SK-N-SH treated with all-trans-retinoic acid at 6 μM for 48 hours (cell line): ENCODE data around the gene C2orf81.

Source experiments
- ATAC-seq: fragments of 200-7000 bp; cut with Tn5 transposase; 3 replicates; pipeline ENCODE4 v1.9.1; 2020; ENCODE audit warnings: mild to moderate bottlenecking, moderate library complexity
- ARNTL ChIP-seq: fragments of 450-650 bp; formaldehyde crosslinking; IDR thresholded peaks from 2 replicates; pipeline ENCODE4 v1.5.0; 2020; ENCODE audit warnings: low read depth, mild to moderate bottlenecking, moderate library complexity, borderline replicate concordance
- CSDC2 ChIP-seq: fragments of 250-450 bp; sonication (Bioruptor Pico); IDR thresholded peaks from 2 replicates; pipeline ENCODE4 v1.5.0; 2020; ENCODE audit warnings: mild to moderate bottlenecking, moderate library complexity
- ESRRG ChIP-seq: fragments of 250-450 bp; sonication (Bioruptor Pico); IDR thresholded peaks from 2 replicates; pipeline ENCODE4 v1.6.1; 2021; ENCODE audit warnings: mild to moderate bottlenecking
- GLIS3 ChIP-seq: fragments of 250-450 bp; sonication (Bioruptor Pico); IDR thresholded peaks from 2 replicates; pipeline ENCODE4 v1.5.0; 2020; ENCODE audit warnings: mild to moderate bottlenecking, moderate library complexity
- ISL1 ChIP-seq: fragments of 250-450 bp; sonication (Bioruptor Pico); IDR thresholded peaks from 2 replicates; pipeline ENCODE4 v2.1.2; 2022; ENCODE audit warnings: mild to moderate bottlenecking, moderate library complexity
- OSR1 ChIP-seq: fragments of 250-450 bp; sonication (Bioruptor Pico); IDR thresholded peaks from 2 replicates; pipeline ENCODE4 v1.8.0; 2022; ENCODE audit warnings: moderate library complexity, mild to moderate bottlenecking, inconsistent platforms
- RARB ChIP-seq: fragments of 250-450 bp; sonication (Bioruptor Pico); IDR thresholded peaks from 2 replicates; pipeline ENCODE4 v1.8.0; 2021; ENCODE audit warnings: mild to moderate bottlenecking, moderate library complexity
- SNAI2 ChIP-seq: fragments of 250-450 bp; sonication (Bioruptor Pico); IDR thresholded peaks from 2 replicates; pipeline ENCODE4 v1.5.0; 2020; ENCODE audit warnings: mild to moderate bottlenecking, moderate library complexity
- TCF4 ChIP-seq: fragments of 250-450 bp; sonication (Bioruptor Pico); IDR thresholded peaks from 2 replicates; pipeline ENCODE4 v1.8.0; 2021; ENCODE audit warnings: mild to moderate bottlenecking, moderate library complexity, borderline replicate concordance
- TOX ChIP-seq: fragments of 250-450 bp; sonication (Bioruptor Pico); IDR thresholded peaks from 2 replicates; pipeline ENCODE4 v1.8.0; 2021; ENCODE audit warnings: mild to moderate bottlenecking, moderate library complexity, borderline replicate concordance
- ZC3H10 ChIP-seq: fragments of 250-450 bp; sonication (Bioruptor Pico); IDR thresholded peaks from 2 replicates; pipeline ENCODE4 v1.5.1; 2021; ENCODE audit warnings: mild to moderate bottlenecking, moderate library complexity
- ZFP3 ChIP-seq: fragments of 250-450 bp; sonication (Bioruptor Pico); IDR thresholded peaks from 2 replicates; pipeline ENCODE4 v1.5.0; 2020; ENCODE audit warnings: mild to moderate bottlenecking, moderate library complexity
- ZFP30 ChIP-seq: fragments of 450-650 bp; formaldehyde crosslinking; IDR thresholded peaks from 2 replicates; pipeline ENCODE4 v1.5.0; 2022; ENCODE audit warnings: mild to moderate bottlenecking, moderate library complexity
- ZNF565 ChIP-seq: fragments of 450-650 bp; formaldehyde crosslinking; conservative IDR thresholded peaks from 2 replicates; pipeline ENCODE4 v1.5.0; 2020; ENCODE audit warnings: low read depth, mild to moderate bottlenecking, moderate library complexity
- ZNF70 ChIP-seq: fragments of 450-650 bp; formaldehyde crosslinking; IDR thresholded peaks from 2 replicates; pipeline ENCODE4 v1.5.0; 2020; ENCODE audit warnings: mild to moderate bottlenecking, moderate library complexity
- TF ChIP-seq, protein P1 (sequence below): fragments of 250-450 bp; sonication (Bioruptor Pico); IDR thresholded peaks from 2 replicates; pipeline ENCODE4 v1.5.1; 2021; ENCODE audit warnings: mild to moderate bottlenecking, moderate library complexity
- TF ChIP-seq, protein P2 (sequence below): fragments of 250-450 bp; sonication (Bioruptor Pico); IDR thresholded peaks from 2 replicates; pipeline ENCODE4 v1.5.0; 2020; ENCODE audit warnings: mild to moderate bottlenecking, moderate library complexity
- TF ChIP-seq, protein P3 (sequence below): fragments of 250-450 bp; sonication (Bioruptor Pico); IDR thresholded peaks from 2 replicates; pipeline ENCODE4 v1.8.0; 2020; ENCODE audit warnings: mild to moderate bottlenecking, moderate library complexity, borderline replicate concordance
- TF ChIP-seq, protein P4 (sequence below): fragments of 250-450 bp; sonication (Bioruptor Pico); IDR thresholded peaks from 2 replicates; pipeline ENCODE4 v1.8.0; 2021; ENCODE audit warnings: low read depth, mild to moderate bottlenecking, moderate library complexity, borderline replicate concordance
- TF ChIP-seq, protein P5 (sequence below): fragments of 250-450 bp; sonication (Bioruptor Pico); IDR thresholded peaks from 2 replicates; pipeline ENCODE4 v1.5.1; 2020; ENCODE audit warnings: low read depth, mild to moderate bottlenecking, moderate library complexity

C2orf81 gene

DNA sequence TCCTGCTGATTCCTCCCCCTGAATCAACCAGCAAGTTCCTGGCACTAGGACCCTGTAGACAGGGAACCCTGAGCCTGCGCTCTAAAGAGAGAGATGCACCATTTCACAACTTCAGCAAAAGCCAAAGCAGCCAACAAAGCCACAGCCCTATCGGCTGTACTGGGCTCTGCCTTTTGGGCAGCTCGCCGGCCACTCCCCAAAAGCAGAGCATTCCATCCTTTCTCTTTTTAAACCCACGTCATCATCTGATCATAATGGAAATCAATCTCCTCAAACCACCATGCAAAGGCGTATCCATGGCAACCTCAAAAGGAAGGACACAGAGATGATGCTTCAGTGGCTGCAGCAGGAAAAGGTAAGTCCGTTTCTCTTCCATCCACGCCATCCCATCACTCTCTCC, 36.0 kb downstream of the C2orf81 start:
- no peak for ATAC-seq
- TF ChIP-seq GLIS3: no peak
- TF ChIP-seq TOX (CRISPR knock-in tag): no peak
- no peak for TF ChIP-seq ESRRG (CRISPR knock-in tag)
- no peak for TF ChIP-seq ZC3H10 (CRISPR knock-in tag)
- TF ChIP-seq ISL1 (CRISPR knock-in tag): no peak
- TF ChIP-seq, protein P1, sequence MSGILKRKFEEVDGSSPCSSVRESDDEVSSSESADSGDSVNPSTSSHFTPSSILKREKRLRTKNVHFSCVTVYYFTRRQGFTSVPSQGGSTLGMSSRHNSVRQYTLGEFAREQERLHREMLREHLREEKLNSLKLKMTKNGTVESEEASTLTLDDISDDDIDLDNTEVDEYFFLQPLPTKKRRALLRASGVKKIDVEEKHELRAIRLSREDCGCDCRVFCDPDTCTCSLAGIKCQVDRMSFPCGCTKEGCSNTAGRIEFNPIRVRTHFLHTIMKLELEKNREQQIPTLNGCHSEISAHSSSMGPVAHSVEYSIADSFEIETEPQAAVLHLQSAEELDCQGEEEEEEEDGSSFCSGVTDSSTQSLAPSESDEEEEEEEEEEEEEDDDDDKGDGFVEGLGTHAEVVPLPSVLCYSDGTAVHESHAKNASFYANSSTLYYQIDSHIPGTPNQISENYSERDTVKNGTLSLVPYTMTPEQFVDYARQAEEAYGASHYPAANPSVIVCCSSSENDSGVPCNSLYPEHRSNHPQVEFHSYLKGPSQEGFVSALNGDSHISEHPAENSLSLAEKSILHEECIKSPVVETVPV (CRISPR knock-in tag): no peak
- no peak for TF ChIP-seq RARB (CRISPR knock-in tag)
- TF ChIP-seq ZNF70: no peak
- no peak for TF ChIP-seq ZFP3
- no peak for TF ChIP-seq SNAI2 (CRISPR knock-in tag)
- no peak for TF ChIP-seq ZFP30
- no peak for TF ChIP-seq ZNF565 (CRISPR knock-in tag)
- TF ChIP-seq, protein P2, sequence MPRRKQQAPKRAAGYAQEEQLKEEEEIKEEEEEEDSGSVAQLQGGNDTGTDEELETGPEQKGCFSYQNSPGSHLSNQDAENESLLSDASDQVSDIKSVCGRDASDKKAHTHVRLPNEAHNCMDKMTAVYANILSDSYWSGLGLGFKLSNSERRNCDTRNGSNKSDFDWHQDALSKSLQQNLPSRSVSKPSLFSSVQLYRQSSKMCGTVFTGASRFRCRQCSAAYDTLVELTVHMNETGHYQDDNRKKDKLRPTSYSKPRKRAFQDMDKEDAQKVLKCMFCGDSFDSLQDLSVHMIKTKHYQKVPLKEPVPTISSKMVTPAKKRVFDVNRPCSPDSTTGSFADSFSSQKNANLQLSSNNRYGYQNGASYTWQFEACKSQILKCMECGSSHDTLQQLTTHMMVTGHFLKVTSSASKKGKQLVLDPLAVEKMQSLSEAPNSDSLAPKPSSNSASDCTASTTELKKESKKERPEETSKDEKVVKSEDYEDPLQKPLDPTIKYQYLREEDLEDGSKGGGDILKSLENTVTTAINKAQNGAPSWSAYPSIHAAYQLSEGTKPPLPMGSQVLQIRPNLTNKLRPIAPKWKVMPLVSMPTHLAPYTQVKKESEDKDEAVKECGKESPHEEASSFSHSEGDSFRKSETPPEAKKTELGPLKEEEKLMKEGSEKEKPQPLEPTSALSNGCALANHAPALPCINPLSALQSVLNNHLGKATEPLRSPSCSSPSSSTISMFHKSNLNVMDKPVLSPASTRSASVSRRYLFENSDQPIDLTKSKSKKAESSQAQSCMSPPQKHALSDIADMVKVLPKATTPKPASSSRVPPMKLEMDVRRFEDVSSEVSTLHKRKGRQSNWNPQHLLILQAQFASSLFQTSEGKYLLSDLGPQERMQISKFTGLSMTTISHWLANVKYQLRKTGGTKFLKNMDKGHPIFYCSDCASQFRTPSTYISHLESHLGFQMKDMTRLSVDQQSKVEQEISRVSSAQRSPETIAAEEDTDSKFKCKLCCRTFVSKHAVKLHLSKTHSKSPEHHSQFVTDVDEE (CRISPR knock-in tag): no peak
- TF ChIP-seq, protein P3, sequence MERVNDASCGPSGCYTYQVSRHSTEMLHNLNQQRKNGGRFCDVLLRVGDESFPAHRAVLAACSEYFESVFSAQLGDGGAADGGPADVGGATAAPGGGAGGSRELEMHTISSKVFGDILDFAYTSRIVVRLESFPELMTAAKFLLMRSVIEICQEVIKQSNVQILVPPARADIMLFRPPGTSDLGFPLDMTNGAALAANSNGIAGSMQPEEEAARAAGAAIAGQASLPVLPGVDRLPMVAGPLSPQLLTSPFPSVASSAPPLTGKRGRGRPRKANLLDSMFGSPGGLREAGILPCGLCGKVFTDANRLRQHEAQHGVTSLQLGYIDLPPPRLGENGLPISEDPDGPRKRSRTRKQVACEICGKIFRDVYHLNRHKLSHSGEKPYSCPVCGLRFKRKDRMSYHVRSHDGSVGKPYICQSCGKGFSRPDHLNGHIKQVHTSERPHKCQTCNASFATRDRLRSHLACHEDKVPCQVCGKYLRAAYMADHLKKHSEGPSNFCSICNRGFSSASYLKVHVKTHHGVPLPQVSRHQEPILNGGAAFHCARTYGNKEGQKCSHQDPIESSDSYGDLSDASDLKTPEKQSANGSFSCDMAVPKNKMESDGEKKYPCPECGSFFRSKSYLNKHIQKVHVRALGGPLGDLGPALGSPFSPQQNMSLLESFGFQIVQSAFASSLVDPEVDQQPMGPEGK: no peak
- no peak for TF ChIP-seq CSDC2 (CRISPR knock-in tag)
- TF ChIP-seq ARNTL (CRISPR knock-in tag): no peak
- no peak for TF ChIP-seq OSR1 (CRISPR knock-in tag)

DNA sequence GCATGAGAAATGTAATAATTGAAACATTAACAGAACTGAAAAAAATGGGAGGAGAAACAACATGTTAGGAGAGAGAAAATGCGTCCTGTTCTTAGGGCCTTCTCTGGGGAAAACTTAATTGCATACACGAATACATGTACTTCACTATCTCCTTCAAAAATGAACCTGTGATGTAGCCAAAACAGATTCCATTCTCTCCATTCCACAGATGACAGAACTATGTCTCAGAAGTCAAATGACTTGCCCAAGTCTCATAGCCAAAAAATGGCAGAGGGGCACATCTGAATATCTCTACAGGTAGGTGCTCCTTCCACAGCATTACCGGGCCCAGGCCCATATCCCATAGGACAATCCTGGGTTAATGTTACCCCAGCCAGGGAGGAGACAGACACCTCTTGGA, 37.4 kb downstream of the C2orf81 start:
- TF ChIP-seq, protein P4, sequence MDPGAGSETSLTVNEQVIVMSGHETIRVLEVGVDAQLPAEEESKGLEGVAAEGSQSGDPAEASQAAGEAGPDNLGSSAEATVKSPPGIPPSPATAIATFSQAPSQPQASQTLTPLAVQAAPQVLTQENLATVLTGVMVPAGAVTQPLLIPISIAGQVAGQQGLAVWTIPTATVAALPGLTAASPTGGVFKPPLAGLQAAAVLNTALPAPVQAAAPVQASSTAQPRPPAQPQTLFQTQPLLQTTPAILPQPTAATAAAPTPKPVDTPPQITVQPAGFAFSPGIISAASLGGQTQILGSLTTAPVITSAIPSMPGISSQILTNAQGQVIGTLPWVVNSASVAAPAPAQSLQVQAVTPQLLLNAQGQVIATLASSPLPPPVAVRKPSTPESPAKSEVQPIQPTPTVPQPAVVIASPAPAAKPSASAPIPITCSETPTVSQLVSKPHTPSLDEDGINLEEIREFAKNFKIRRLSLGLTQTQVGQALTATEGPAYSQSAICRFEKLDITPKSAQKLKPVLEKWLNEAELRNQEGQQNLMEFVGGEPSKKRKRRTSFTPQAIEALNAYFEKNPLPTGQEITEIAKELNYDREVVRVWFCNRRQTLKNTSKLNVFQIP (CRISPR knock-in tag): no peak
- TF ChIP-seq SNAI2 (CRISPR knock-in tag) (no peak), ZC3H10 (CRISPR knock-in tag) (no peak), ESRRG (CRISPR knock-in tag) (no peak), TOX (CRISPR knock-in tag) (no peak), ARNTL (CRISPR knock-in tag) (no peak), RARB (CRISPR knock-in tag) (no peak), TCF4 (CRISPR knock-in tag) (no peak), ZNF70 (no peak), ISL1 (CRISPR knock-in tag) (no peak), ZFP30 (no peak), ZNF565 (CRISPR knock-in tag) (no peak)
- TF ChIP-seq, protein P2 (CRISPR knock-in tag): no peak
- TF ChIP-seq, protein P5, sequence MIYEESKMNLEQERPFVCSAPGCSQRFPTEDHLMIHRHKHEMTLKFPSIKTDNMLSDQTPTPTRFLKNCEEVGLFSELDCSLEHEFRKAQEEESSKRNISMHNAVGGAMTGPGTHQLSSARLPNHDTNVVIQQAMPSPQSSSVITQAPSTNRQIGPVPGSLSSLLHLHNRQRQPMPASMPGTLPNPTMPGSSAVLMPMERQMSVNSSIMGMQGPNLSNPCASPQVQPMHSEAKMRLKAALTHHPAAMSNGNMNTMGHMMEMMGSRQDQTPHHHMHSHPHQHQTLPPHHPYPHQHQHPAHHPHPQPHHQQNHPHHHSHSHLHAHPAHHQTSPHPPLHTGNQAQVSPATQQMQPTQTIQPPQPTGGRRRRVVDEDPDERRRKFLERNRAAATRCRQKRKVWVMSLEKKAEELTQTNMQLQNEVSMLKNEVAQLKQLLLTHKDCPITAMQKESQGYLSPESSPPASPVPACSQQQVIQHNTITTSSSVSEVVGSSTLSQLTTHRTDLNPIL (CRISPR knock-in tag): no peak
- TF ChIP-seq, protein P3: no peak
- TF ChIP-seq, all 23 proteins: peak for 0
- ATAC-seq: no peak
